SK-N-SH treated with all-trans-retinoic acid at 6 μM for 48 hours (cell line): ENCODE results near the gene YJEFN3.

Experiments
- ATAC-seq: fragments of 200-7000 bp; cut with Tn5 transposase; 3 replicates; pipeline ENCODE4 v1.9.1; 2020; ENCODE audit warnings: mild to moderate bottlenecking, moderate library complexity
- ARNTL ChIP-seq: fragments of 450-650 bp; formaldehyde crosslinking; IDR thresholded peaks from 2 replicates; pipeline ENCODE4 v1.5.0; 2020; ENCODE audit warnings: low read depth, mild to moderate bottlenecking, moderate library complexity, borderline replicate concordance
- BACH2 ChIP-seq: fragments of 250-450 bp; sonication (Bioruptor Pico); IDR thresholded peaks from 2 replicates; pipeline ENCODE4 v1.9.0; 2021; ENCODE audit warnings: mild to moderate bottlenecking, borderline replicate concordance
- CREB5 ChIP-seq: fragments of 250-450 bp; sonication (Bioruptor Pico); IDR thresholded peaks from 2 replicates; pipeline ENCODE4 v1.5.1; 2020; ENCODE audit warnings: low read depth, mild to moderate bottlenecking, moderate library complexity
- CSDC2 ChIP-seq: fragments of 250-450 bp; sonication (Bioruptor Pico); IDR thresholded peaks from 2 replicates; pipeline ENCODE4 v1.5.0; 2020; ENCODE audit warnings: mild to moderate bottlenecking, moderate library complexity
- CSRNP3 ChIP-seq: fragments of 250-450 bp; sonication (Bioruptor Pico); IDR thresholded peaks from 2 replicates; pipeline ENCODE4 v1.5.1; 2021; ENCODE audit warnings: mild to moderate bottlenecking, moderate library complexity
- GLIS3 ChIP-seq: fragments of 250-450 bp; sonication (Bioruptor Pico); IDR thresholded peaks from 2 replicates; pipeline ENCODE4 v1.5.0; 2020; ENCODE audit warnings: mild to moderate bottlenecking, moderate library complexity
- ISL1 ChIP-seq: fragments of 250-450 bp; sonication (Bioruptor Pico); IDR thresholded peaks from 2 replicates; pipeline ENCODE4 v2.1.2; 2022; ENCODE audit warnings: mild to moderate bottlenecking, moderate library complexity
- POU6F1 ChIP-seq: fragments of 250-450 bp; sonication (Bioruptor Pico); IDR thresholded peaks from 2 replicates; pipeline ENCODE4 v1.8.0; 2021; ENCODE audit warnings: low read depth, mild to moderate bottlenecking, moderate library complexity, borderline replicate concordance
- PPARA ChIP-seq: fragments of 250-450 bp; sonication (Bioruptor Pico); IDR thresholded peaks from 2 replicates; pipeline ENCODE4 v1.5.0; 2020; ENCODE audit warnings: mild to moderate bottlenecking, borderline replicate concordance
- RARB ChIP-seq: fragments of 250-450 bp; sonication (Bioruptor Pico); IDR thresholded peaks from 2 replicates; pipeline ENCODE4 v1.8.0; 2021; ENCODE audit warnings: mild to moderate bottlenecking, moderate library complexity
- SNAI2 ChIP-seq: fragments of 250-450 bp; sonication (Bioruptor Pico); IDR thresholded peaks from 2 replicates; pipeline ENCODE4 v1.5.0; 2020; ENCODE audit warnings: mild to moderate bottlenecking, moderate library complexity
- TCF4 ChIP-seq: fragments of 250-450 bp; sonication (Bioruptor Pico); IDR thresholded peaks from 2 replicates; pipeline ENCODE4 v1.8.0; 2021; ENCODE audit warnings: mild to moderate bottlenecking, moderate library complexity, borderline replicate concordance
- TOX ChIP-seq: fragments of 250-450 bp; sonication (Bioruptor Pico); IDR thresholded peaks from 2 replicates; pipeline ENCODE4 v1.8.0; 2021; ENCODE audit warnings: mild to moderate bottlenecking, moderate library complexity, borderline replicate concordance
- ZC3H10 ChIP-seq: fragments of 250-450 bp; sonication (Bioruptor Pico); IDR thresholded peaks from 2 replicates; pipeline ENCODE4 v1.5.1; 2021; ENCODE audit warnings: mild to moderate bottlenecking, moderate library complexity
- ZFP30 ChIP-seq: fragments of 450-650 bp; formaldehyde crosslinking; IDR thresholded peaks from 2 replicates; pipeline ENCODE4 v1.5.0; 2022; ENCODE audit warnings: mild to moderate bottlenecking, moderate library complexity
- ZNF565 ChIP-seq: fragments of 450-650 bp; formaldehyde crosslinking; conservative IDR thresholded peaks from 2 replicates; pipeline ENCODE4 v1.5.0; 2020; ENCODE audit warnings: low read depth, mild to moderate bottlenecking, moderate library complexity
- ZNF8 ChIP-seq: fragments of 450-650 bp; formaldehyde crosslinking; IDR thresholded peaks from 2 replicates; pipeline ENCODE4 v1.5.0; 2020; ENCODE audit warnings: mild to moderate bottlenecking, moderate library complexity

The YJEFN3 gene

GRCh38 chr19:19502808-19503602 lies 25.7 kb upstream of the YJEFN3 start:
- ATAC-seq: no peak
- TF ChIP-seq POU6F1 (CRISPR knock-in tag): no peak

- no peak for ATAC-seq
- TF ChIP-seq ISL1 (CRISPR knock-in tag): no peak
- no peak for TF ChIP-seq CSRNP3 (CRISPR knock-in tag)
Measured at GRCh38 chr19:19504754-19505668, 23.7 kb upstream of the YJEFN3 start.

GRCh38 chr19:19505669-19506326 lies 22.9 kb upstream of the YJEFN3 start:
- ATAC-seq: no peak
- no peak for TF ChIP-seq PPARA (CRISPR knock-in tag)
- TF ChIP-seq ARNTL: no peak
- TF ChIP-seq ISL1 (CRISPR knock-in tag): no peak
- no peak for TF ChIP-seq ZC3H10 (CRISPR knock-in tag)

- TF ChIP-seq GLIS3 (CRISPR knock-in tag): no peak
- no peak for TF ChIP-seq ZNF8 (CRISPR knock-in tag)
- TF ChIP-seq ZFP30 (CRISPR knock-in tag): no peak
- TF ChIP-seq CREB5 (CRISPR knock-in tag): no peak
- no peak for TF ChIP-seq TCF4 (CRISPR knock-in tag)
- ATAC-seq: no peak
Measured at GRCh38 chr19:19506592-19506991, 22.1 kb upstream of the YJEFN3 start.

- ATAC-seq: no peak
- no peak for TF ChIP-seq RARB (CRISPR knock-in tag)
- TF ChIP-seq BACH2: no peak
- TF ChIP-seq SNAI2 (CRISPR knock-in tag): no peak
- no peak for TF ChIP-seq CREB5 (CRISPR knock-in tag)
Measured at GRCh38 chr19:19507354-19507753, 21.4 kb upstream of the YJEFN3 start.

- TF ChIP-seq BACH2 (no peak), TOX (no peak), PPARA (CRISPR knock-in tag) (no peak), SNAI2 (CRISPR knock-in tag) (no peak), CSDC2 (CRISPR knock-in tag) (no peak), GLIS3 (CRISPR knock-in tag) (no peak), ZC3H10 (CRISPR knock-in tag) (no peak), ZNF565 (CRISPR knock-in tag) (no peak)
- ATAC-seq: no peak
Measured at GRCh38 chr19:19508217-19508616, 20.5 kb upstream of the YJEFN3 start.
